HG02840 (cell line): ENCODE results near the gene TPBG.

Source experiments
- ATAC-seq: cut with Tn5 transposase; IDR thresholded peaks from one replicate; pipeline ENCODE4 v1.9.1; 2021; ENCODE audit warnings: mild to moderate bottlenecking, moderate library complexity, moderate number of reproducible peaks; ENCODE audit not compliant: unreplicated experiment, low FRiP score

TPBG gene, protein sequence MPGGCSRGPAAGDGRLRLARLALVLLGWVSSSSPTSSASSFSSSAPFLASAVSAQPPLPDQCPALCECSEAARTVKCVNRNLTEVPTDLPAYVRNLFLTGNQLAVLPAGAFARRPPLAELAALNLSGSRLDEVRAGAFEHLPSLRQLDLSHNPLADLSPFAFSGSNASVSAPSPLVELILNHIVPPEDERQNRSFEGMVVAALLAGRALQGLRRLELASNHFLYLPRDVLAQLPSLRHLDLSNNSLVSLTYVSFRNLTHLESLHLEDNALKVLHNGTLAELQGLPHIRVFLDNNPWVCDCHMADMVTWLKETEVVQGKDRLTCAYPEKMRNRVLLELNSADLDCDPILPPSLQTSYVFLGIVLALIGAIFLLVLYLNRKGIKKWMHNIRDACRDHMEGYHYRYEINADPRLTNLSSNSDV

DNA sequence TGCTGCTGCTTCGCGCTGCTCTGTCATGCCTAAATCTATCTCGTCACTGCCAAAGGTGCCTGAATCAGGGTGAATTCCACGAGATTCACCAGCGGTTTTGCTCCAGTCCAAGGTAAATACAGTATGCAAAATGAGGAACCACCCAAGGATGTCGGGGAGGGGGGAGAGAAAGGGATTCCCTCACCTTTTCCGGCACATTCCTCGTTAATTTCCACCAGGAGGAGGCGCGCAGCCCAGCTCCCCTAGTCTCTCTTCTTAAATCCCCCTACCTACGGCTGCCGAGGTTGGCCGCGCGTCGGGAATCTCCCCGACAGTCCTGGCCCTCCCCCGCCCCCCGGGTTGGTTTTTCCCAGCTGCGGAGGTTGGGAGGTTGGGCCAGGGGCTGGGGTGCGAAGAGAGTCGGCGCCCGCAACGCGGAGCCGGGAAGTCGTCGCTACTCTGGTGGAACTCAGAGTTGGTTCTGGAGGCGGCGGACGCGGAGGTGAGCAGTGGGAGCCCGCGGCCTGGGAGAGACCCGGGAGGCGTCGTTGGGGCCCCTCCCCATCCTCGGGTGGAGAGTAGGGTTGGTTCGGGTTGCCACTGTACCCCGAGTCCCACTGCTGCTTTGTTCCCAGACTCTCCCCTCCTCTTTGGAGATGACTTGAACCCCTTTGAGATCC lies at the start of gene TPBG:
Gene TPBG, plus strand, starts transcription at position 390 of the 659 bp plus-strand sequence. CDS start 1,145 bp downstream, outside the sequence.
- ATAC-seq, result no peak

DNA sequence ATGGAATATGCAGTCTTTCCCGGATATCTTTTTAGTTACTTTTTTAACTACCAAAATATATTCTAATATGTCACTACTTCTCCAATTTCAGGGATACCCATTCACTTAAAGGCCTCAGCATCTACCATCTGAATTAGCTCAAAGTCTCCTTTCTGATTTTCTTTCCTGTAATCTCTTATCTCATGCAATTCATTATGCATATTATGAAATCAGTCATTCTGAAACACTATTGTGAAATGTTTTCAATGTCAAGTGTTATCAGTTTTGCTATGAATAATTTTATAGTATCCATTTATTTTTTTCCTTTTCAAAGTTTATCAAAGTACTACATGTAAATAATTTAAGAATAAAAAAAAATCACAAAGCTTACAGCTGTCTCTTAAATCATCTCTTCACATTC lies 41.2 kb upstream of the TPBG start:
- no peak for ATAC-seq

DNA sequence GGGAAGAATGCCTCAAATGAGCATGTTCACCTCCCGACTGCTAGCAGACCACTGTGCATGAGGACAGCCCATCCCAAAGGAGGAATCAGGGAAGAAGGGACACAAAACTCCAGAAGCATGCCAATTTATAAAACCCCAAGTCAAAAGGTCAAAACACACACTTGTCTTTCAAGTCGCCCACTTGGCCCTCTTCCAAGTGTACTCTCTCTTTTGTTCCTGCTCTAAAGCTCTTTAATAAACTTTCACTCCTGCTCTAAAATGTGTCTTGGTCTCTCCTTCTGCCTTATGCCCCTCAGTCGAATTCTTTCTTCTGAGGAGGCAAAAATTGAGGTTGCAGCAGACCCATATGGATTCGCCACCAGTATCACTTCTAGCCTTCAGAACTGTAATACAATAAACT lies 33.9 kb upstream of the TPBG start:
- ATAC-seq, result no peak

DNA sequence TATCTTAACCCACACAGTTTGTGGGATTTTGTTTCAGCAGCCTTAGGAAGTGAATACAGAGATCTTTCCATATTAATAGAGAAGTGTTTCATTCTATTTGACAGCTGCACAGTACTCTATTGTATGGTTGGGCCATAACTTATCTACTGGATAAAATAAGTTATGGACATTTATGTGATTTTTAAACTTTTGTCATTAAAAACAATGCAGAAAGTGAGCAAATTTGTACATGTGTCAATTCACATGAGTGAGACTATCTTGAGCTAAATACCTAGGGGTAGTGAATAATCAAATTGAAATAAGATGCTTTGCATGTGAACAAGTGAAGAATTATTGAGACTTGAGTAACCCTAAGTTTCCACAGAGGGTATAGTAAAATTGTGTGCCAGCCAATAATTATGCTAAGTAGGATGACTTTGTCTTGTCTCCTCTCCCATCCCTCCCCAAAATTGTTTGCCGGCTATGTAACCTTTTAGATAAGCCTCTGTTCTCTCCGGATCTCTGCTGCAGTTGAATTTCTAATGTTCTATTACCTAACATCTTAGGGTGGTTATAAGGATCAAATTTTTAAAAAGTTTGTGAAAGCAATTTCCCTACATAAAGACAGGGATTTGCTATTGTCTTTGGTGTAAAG lies 33.3 kb upstream of the TPBG start:
- ATAC-seq, result no peak

DNA sequence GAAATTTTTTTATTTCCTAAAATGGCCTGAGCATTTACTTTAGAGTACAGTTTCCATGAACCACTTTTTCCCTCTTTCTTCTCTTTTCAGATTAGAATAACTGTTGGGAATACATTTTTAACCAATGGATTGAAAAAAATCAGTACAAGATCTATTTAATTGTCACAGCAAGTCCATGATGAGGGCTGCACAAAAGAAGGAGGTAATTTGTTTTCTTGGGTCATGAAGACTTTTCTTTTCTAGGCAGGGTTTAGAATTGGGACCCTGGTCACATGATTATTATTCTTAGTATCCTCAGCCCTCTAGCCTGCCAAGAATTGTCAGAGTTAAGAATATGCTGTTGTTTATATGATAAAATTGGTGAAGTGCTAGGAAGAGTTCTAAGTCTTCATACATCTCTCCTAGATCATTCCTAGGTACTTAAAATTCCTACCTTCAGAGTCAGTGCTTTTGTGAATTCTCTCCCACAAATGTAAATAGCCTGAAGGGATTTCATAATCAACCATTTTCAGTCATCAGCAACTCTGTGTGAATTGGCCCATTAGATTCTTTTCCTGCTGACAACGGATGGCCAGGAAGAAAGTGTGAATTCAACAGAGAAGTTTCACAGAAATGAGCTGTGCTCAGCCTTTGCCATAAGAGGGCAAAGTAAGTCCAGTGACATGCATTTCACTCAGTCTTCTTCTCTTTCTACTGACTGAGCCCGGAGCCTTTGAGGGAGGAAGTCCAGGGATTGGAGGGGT lies 32.4 kb upstream of the TPBG start:
- no peak for ATAC-seq

DNA sequence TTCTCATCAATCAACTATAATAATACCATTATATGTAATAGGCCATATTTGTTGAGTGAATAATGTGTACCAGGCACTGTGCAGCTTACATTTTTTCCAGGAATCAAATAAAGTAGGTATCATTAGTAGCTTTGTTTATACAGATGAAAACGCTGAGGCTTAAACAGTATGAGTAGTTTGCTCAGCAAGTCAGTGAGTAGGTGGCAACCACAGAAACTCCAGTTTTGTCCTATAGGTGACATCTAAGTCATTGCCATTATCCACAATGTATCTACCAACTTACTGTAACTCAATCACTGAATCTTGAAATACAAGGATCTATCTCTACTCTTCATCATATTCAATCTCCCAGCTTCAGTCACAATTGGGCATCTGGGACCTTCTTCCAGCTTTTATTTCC lies 29.8 kb upstream of the TPBG start:
- ATAC-seq, result no peak

DNA sequence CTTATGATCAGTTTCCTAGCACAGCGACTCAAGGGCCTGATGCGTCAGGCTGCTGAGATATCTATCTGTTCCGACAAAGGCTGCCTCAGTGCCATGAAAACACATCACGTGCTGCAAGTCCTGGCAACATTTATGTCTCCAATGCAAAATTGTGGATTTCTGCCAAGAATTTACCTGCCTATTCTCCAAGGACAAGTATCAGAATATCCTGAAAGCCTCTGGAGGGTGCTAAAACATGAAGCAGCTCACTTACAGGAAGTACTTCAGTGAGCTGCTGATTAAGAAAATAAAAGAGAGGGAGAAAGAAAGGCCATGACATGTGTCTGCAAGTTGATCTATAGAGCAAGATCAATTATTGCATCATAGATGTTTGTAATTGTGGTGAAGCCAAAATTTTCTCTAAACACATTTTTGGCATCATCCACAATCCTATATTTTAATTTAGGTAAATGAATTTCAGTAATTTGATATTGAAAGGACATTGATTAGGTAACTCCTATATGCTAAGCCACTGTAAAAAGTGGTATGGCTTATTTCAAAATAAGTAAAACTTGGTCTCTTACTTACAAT lies 25.8 kb upstream of the TPBG start:
- no peak for ATAC-seq

DNA sequence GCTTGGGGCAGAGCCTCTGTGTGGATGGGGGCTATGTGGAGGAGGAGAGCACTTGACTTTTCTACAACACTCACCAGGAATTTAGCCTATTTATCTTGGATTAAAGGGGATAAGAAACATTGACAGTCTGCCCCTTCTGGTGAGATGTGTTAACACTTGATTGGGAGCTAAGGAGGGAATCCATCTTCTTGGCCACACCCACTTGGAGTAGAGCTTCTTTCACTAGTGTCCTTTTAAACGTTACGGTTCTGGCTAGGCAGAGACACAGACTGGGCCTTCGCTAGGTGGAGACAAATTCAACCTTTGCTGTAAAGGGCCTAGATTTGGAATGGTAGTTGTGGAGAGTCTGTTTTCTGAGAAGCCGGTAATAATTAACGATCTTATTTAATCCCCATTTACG lies 15.5 kb upstream of the TPBG start:
- ATAC-seq, result no peak

DNA sequence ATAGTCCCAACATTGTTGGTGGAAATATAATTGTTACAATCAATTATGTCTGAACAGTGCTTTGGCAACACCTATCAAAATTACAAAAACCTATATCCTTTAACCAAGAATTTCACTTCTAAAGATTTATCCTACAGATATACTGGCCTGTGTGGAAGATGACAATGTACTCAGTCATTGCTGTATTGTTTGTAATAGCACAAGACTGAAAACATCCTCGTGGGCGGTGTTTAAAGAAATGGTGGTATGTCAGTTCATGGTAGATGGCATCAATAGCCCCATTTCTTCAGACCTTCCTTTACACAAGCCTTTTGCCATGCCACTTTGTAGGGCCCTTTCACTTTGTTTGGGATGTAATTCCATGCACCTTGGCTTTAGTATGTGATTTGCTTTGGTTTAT lies 9.8 kb upstream of the TPBG start:
- ATAC-seq, result no peak

DNA sequence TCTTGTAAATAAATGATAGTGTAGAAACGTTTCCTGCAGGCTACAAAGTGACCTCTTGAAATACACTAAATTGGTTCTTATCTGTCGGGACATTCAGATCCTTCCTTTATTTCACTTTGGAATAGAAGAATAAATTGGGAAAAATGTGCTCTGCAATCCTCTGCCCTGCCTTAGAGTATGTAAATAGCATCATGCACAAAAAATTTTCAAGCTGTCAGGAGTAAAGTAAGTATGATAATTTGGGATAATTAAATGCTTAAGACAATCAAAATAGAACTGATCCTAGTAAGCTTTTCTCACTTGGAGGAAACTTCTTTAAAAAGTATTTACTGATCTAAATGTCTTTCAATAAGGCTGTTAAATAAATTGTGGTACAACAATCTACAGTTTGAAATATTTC lies 3.1 kb upstream of the TPBG start:
- no peak for ATAC-seq

DNA sequence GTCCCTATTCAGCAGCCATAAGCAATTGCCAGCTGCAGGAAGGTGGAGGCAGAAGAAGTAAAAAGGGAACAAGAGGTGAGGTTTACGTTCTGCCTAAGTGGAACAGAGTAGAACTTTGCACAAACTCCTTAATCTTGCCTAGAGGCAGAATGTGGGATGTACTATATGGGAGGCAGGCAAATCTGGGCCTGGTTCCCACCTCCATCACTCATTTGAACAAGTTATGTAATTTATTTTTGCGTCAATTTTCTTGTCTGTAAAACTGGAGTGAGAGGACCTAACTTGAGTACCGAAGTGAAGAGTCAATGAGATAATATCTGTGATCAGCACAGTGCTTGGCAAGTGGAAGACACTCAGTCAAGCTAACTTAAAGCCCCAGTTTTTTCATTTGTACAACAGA lies 2.0 kb upstream of the TPBG start:
- no peak for ATAC-seq

DNA sequence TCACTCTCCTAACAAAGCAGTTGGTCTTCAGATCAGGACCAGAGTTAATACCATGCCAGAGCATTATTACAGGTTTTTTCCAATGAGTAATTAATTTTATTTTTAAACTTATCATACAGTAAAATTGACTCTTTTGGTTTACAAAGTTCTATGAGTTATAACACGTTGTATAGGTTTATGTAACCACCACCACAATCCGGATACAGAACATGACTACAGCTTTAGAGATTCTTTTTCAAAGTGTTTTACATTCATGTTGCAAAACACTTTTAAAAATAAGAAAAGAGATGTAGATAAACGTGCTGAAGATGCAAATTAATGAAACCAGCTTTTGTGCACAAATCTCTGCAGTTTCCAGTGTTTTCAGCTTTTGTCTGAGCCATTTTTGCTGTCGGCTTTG lies 1.5 kb upstream of the TPBG start:
- no peak for ATAC-seq

DNA sequence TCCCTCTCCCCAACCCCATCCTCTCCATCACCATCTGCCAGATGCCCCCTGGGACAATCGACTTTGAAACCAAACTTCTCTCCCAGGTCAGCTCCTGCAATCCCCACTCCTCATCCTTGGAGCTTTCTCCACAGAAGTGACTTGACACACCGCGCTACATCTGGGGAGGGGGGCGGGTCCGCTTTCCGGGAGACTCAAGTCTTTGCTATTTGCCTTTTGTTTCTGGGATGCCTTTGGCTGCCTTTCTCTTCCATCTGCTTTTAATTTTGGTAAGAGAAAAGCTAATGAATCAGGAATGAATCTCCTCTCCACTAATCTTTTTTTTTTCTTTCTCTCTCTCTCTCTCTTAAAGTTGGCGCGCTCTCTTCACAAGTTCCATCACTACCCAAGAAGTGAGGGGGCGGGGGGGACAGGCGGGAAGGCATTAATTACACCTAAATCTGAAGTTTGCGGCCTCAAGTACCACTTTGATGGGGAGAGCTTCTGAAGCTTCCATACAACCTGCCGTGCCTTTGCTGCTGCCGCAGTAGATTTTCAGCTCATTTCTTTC lies 664 bp upstream of the TPBG start:
- ATAC-seq, result no peak

DNA sequence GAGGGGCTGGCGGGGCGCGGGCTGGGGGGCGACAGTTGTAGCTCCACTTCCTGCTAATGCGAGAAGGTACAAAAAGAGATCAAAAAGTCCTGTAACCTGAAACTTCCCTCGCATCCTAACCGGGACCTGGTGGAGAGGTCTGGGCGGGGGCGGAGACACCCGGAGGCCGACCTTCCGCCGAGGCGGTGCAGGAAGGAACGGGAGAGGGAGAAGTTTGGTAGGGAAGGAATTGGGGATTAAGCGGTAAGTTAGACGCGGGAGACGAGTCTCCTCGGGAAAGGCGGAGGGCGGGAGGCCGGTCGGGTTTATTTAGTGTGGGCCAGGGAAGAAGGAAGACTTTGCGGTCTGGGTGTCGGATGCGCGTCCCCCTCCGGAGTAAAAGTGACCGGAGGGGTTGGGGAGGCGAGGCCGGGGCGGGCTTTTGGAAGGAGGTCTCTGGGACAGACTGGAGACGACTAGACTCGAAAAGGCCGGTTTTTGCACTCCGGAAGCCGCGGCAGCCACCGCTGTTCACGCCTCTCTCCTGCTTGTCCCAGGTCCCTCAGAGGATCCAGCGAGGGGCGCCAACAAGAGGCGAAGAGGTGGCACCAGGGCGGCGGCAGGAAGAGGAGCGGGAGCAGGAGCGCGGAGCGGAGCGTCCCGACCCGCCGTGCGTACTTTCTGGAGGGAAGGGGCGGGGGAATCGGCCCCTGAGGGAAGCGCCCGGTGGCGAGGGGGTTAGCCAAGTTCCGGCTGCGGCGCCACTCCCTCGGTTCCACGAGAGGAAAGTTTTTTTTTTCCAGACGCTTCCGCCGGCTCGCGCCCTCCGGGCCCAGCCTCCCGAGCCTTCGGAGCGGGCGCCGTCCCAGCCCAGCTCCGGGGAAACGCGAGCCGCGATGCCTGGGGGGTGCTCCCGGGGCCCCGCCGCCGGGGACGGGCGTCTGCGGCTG lies 734 bp downstream of the TPBG start:
- no peak for ATAC-seq

DNA sequence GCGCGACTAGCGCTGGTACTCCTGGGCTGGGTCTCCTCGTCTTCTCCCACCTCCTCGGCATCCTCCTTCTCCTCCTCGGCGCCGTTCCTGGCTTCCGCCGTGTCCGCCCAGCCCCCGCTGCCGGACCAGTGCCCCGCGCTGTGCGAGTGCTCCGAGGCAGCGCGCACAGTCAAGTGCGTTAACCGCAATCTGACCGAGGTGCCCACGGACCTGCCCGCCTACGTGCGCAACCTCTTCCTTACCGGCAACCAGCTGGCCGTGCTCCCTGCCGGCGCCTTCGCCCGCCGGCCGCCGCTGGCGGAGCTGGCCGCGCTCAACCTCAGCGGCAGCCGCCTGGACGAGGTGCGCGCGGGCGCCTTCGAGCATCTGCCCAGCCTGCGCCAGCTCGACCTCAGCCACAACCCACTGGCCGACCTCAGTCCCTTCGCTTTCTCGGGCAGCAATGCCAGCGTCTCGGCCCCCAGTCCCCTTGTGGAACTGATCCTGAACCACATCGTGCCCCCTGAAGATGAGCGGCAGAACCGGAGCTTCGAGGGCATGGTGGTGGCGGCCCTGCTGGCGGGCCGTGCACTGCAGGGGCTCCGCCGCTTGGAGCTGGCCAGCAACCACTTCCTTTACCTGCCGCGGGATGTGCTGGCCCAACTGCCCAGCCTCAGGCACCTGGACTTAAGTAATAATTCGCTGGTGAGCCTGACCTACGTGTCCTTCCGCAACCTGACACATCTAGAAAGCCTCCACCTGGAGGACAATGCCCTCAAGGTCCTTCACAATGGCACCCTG lies 1.6 kb downstream of the TPBG start:
- ATAC-seq, result no peak

DNA sequence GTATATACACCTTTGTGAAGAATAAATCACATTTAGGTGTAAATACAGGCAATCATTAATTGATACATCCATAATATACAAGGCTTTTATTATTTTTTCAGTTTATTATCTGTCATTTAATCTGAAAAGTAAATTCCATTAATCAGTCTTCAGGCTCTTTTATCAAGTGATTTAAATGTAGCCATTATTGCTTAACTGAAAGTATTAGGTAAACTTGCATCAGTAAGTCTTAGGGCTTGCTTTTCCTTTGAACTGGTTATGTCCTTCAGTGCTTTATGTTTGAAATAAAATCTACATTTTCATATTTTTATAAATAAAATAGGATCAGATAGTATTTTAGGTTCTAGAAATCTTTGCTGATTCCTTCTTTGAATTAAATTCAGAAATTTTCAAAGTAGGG lies 4.1 kb downstream of the TPBG start:
- no peak for ATAC-seq

DNA sequence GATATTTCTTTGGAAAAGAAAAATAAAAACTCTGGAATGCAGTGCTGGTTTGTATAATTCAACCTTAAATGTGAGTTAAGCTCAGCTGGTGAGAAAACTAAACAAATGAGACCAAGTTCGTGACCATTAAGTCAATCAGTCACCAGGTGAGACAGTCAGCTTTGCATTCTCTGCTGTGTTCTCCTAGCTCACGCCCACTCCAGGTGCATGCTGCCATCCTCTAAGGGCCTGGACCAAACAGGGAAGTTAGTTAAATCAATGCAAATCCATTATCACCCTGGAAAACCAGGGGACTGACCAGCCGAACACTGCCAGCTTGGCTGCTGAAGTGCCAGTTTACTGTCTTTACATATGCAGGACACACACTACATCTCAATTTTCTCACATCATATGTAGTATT lies 7.2 kb downstream of the TPBG start:
- no peak for ATAC-seq

DNA sequence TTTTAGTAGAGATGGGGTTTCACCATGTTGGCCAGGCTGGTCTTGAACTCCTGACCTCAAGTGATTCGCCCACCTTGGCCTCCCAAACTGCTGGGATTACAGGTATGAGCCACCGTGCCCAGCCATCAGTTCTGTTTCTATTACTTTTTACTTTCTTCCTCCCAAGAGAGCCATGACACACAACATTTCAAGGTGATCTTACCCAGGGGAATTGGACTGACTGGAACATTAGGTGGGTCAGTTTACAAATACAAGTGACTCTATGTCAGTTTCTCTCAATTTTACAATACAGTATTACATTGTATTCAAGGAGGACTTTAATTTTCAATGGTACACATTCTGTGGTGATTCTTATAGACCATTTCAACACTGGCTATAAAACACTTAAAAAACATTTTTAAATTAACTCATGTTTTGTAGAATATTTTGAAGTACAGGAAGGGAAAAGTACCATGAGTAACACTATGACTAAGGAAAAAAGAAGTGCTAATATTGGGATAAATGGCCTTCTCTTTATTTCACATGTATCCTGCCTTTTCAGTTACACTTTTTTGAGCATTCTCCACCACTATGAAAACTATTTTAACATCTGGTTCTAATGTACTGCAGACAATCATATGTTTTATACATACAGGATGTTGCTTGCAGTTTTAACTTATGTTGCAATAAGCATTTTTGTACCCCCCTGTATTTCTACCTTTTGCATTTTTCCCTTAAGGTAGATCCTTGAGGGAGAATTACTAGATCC lies 8.4 kb downstream of the TPBG start:
- no peak for ATAC-seq
